HCT116 (cell line): ENCODE results near the gene LSAMP. TPM values are rescaled to one million over a fixed set of nuclear protein-coding genes. Genes with fewer than 3 reads are reported as not detected.

Experiments
- ATAC-seq: fragments of 200-7000 bp; cut with Tn5 transposase; 2 replicates; pipeline ENCODE4 v1.9.1; 2020; ENCODE audit warnings: mild to moderate bottlenecking, moderate library complexity
- BruUV-seq: library from RNA; stranded (reverse); fragments of 400-500 nt; replicated peaks from 2 replicates; lab custom pipeline; 2021; lab: Mats Ljungman, UMichigan
- CTCF ChIA-PET: fragments of 300-600 bp; sonication (Branson Sonifier 250); formaldehyde crosslinking; loops from one replicate; lab custom pipeline; 2021; ENCODE audit warnings: antibody characterized with exemption; lab: Charles Lee
- POLR2A ChIA-PET: fragments of 300-600, 350-600 bp; sonication (Branson Sonifier 250); formaldehyde crosslinking; loops from one replicate; lab custom pipeline; 2021; ENCODE audit warnings: antibody characterized with exemption; lab: Charles Lee
- RAD21 ChIA-PET, 2 experiments: fragments of 300-600 bp; sonication (Branson Sonifier 250); formaldehyde crosslinking; loops; one replicate each; lab custom pipeline; 2023; ENCODE audit warnings: low total read pairs in 2 of 2; ENCODE audit not compliant: uncharacterized antibody in 2 of 2, unreplicated experiment in 2 of 2, low non-redundant PET in 1 of 2; lab: Charles Lee
- DNase-seq: peaks from one replicate; pipeline ENCODE4 v3.0.0-alpha.2; 2010; ENCODE audit warnings: low read depth, low spot score
- H2AFZ ChIP-seq: fragments of 200-600 bp; shearing (Covaris generic), sonication (generic); 2 replicates; pipeline ENCODE4 v1.6.1; 2017; ENCODE audit warnings: low read depth, mixed run types, mixed read lengths, antibody characterized with exemption, low read length; ENCODE audit not compliant: poor library complexity, severe bottlenecking
- H3K27ac ChIP-seq: 2 replicates; pipeline ENCODE4 v1.5.1; 2012; ENCODE audit warnings: low read depth, low read length
- H3K27me3 ChIP-seq: fragments of 200-600 bp; sonication (generic); 2 replicates; pipeline ENCODE4 v1.6.1; 2016; ENCODE audit warnings: mixed run types, low read length, mixed read lengths; ENCODE audit not compliant: insufficient read depth
- H3K36me3 ChIP-seq, 2 experiments: fragments of 200-500 bp in 1 of 2; fragments of 200-600 bp in 1 of 2; sonication (Bioruptor generic) in 1 of 2; sonication (generic) in 1 of 2; 2 replicates each; pipeline versions ENCODE4 v1.5.1 to v1.6.1; 2014 to 2016; ENCODE audit warnings: low read length in 2 of 2, inconsistent platforms in 1 of 2, mixed read lengths in 1 of 2, mixed run types in 1 of 2; ENCODE audit not compliant: insufficient read depth in 2 of 2, control insufficient read depth in 1 of 2
- H3K4me1 ChIP-seq, 2 experiments: fragments of 200-600 bp in 1 of 2; sonication (generic) in 1 of 2; 2 replicates each; pipeline versions ENCODE4 v1.5.1 to v1.6.1; 2012 to 2017; ENCODE audit warnings: low read length in 2 of 2, inconsistent platforms in 1 of 2, mild to moderate bottlenecking in 1 of 2, mixed read lengths in 1 of 2, mixed run types in 1 of 2, moderate library complexity in 1 of 2; ENCODE audit not compliant: insufficient read depth in 2 of 2, control insufficient read depth in 1 of 2
- H3K4me2 ChIP-seq: fragments of 200-600 bp; sonication (generic); 2 replicates; pipeline ENCODE4 v1.6.1; 2017; ENCODE audit warnings: mixed run types, low read length, mixed read lengths
- H3K4me3 ChIP-seq, 2 experiments: fragments of 200-600 bp in 1 of 2; sonication (generic) in 1 of 2; replicated peaks in 1 of 2; 2 replicates each; pipeline ENCODE4 v1.5.1; 2011 to 2016; ENCODE audit warnings: low read length in 2 of 2, control low read depth in 1 of 2, low read depth in 1 of 2, mild to moderate bottlenecking in 1 of 2, mixed read lengths in 1 of 2, mixed run types in 1 of 2
- H3K79me2 ChIP-seq: fragments of 200-600 bp; sonication (generic); 2 replicates; pipeline ENCODE4 v1.6.1; 2017; ENCODE audit warnings: mild to moderate bottlenecking, mixed run types, low read length, moderate library complexity, mixed read lengths; ENCODE audit not compliant: insufficient read depth
- H3K9ac ChIP-seq: fragments of 200-600 bp; sonication (generic); 2 replicates; pipeline ENCODE4 v1.6.1; 2016; ENCODE audit warnings: low read length, mixed read lengths
- H3K9me2 ChIP-seq: fragments of 200-600 bp; sonication (generic), shearing (Covaris generic); 2 replicates; pipeline ENCODE4 v1.6.1; 2017; ENCODE audit warnings: mixed run types, mild to moderate bottlenecking, moderate library complexity; ENCODE audit not compliant: insufficient read depth
- H3K9me3 ChIP-seq, 2 experiments: fragments of 200-500 bp in 1 of 2; fragments of 200-600 bp in 1 of 2; sonication (Bioruptor generic) in 1 of 2; sonication (generic) in 1 of 2; 2 replicates each; pipeline ENCODE4 v1.6.1; 2014 to 2017; ENCODE audit warnings: low read length in 2 of 2, mixed read lengths in 2 of 2, inconsistent platforms in 1 of 2, low read depth in 1 of 2, mild to moderate bottlenecking in 1 of 2, mixed run types in 1 of 2, moderate library complexity in 1 of 2; ENCODE audit not compliant: control insufficient read depth in 1 of 2, insufficient read depth in 1 of 2
- H4K20me1 ChIP-seq: fragments of 200-600 bp; sonication (generic), shearing (Covaris generic); 2 replicates; pipeline ENCODE4 v1.6.1; 2017; ENCODE audit warnings: mixed run types, mild to moderate bottlenecking, moderate library complexity; ENCODE audit not compliant: insufficient read depth
- CEBPB ChIP-seq: IDR thresholded peaks from 2 replicates; pipeline ENCODE4 v1.6.1; 2012; ENCODE audit warnings: low read depth
- ELF1 ChIP-seq: IDR thresholded peaks from 2 replicates; pipeline ENCODE4 v1.6.1; 2012; ENCODE audit warnings: low read depth, borderline replicate concordance
- EZH2phosphoT487 ChIP-seq: fragments of 200-600 bp; IDR thresholded peaks from 2 replicates; pipeline ENCODE4 v1.6.1; 2018; ENCODE audit warnings: antibody characterized with exemption, borderline replicate concordance
- POLR2A ChIP-seq: IDR thresholded peaks from 2 replicates; pipeline ENCODE4 v1.7.0; 2011; ENCODE audit warnings: borderline replicate concordance; ENCODE audit not compliant: insufficient read depth, insufficient read length; ENCODE audit errors: extremely low read depth
- RAD21 ChIP-seq: IDR thresholded peaks from 2 replicates; pipeline ENCODE4 v1.6.1; 2012; ENCODE audit warnings: low read depth, mild to moderate bottlenecking
- REST ChIP-seq: IDR thresholded peaks from 2 replicates; pipeline ENCODE4 v1.6.1; 2012; ENCODE audit warnings: low read depth
- SP1 ChIP-seq: IDR thresholded peaks from 2 replicates; pipeline ENCODE4 v1.6.1; 2012; ENCODE audit warnings: low read depth
- TCF7L2 ChIP-seq: IDR thresholded peaks from 2 replicates; pipeline ENCODE4 v1.7.0; 2011; ENCODE audit warnings: borderline replicate concordance, inconsistent platforms; ENCODE audit not compliant: insufficient read depth, insufficient read length; ENCODE audit errors: extremely low read depth
- ZBTB33 ChIP-seq: IDR thresholded peaks from 2 replicates; pipeline ENCODE4 v1.6.1; 2011; ENCODE audit warnings: mild to moderate bottlenecking, low read length, moderate library complexity; ENCODE audit not compliant: insufficient replicate concordance; ENCODE audit errors: extremely low read depth
- ZFX ChIP-seq: fragments of 450-650 bp; IDR thresholded peaks from 2 replicates; pipeline ENCODE4 v1.6.1; 2017
- ZNF274 ChIP-seq: fragments of 200-500 bp; sonication (Bioruptor generic); IDR thresholded peaks from 2 replicates; pipeline ENCODE4 v1.6.1; 2014; ENCODE audit warnings: mild to moderate bottlenecking, low read depth, low read length, inconsistent platforms
- intact Hi-C: fragments of 100-400 bp; cut with micrococcal nuclease; formaldehyde crosslinking; loops from 2 replicates; pipeline ENCODE4 v1.10.0; 2022
- total RNA-seq: library from RNA; stranded (reverse); gene quantifications from one replicate; pipeline ENCODE4 v1.2.1, GENCODE V29; 2021; ENCODE audit not compliant: unreplicated experiment
- TF ChIP-seq, protein P1 (sequence below), 3 experiments: fragments of 200-600 bp in 1 of 3; sonication (generic) in 1 of 3; IDR thresholded peaks in 2 of 3; conservative IDR thresholded peaks in 1 of 3; 2 replicates each; pipeline ENCODE4 v1.5.1; 2012 to 2017; ENCODE audit warnings: low read depth in 2 of 3, low read length in 2 of 3, antibody characterized with exemption in 1 of 3, borderline replicate concordance in 1 of 3, control low read depth in 1 of 3, mild to moderate bottlenecking in 1 of 3, mixed read lengths in 1 of 3, mixed run types in 1 of 3, moderate library complexity in 1 of 3; ENCODE audit not compliant: insufficient read depth in 1 of 3

LSAMP gene
- total RNA-seq, 1 experiment from 2014 or later, result 0.25 TPM

DNA sequence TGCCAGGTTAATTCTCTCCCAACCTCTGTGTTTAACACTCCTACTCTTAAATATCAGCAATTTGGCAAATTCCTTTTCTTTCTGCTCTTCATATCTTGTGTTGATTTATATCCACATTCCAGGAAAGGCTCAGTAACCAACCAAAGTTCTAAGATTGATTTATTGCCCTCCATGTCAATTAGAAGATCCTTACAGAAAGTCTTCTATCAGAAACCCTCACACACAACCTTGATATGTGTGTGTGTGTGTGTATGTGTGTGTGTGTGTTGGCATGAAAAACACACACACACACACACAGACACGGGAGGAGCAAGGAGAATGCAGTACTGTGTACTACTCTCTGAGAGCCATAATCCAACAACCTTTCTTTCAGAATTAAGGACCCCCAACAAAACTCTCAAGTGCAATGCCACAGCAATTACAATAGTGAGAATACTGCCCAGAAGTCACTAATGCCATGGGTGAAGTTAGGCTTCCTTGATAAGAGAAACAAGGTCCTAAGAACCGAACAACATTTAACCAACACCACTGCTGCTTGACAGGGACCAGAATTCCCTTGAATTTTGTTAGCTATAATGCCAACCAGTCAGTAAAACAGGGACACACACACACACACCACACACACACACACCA is 1.1 kb downstream of the LSAMP start:
- no TSS peak for BruUV-seq
- no peak for ATAC-seq
- ChIA-PET CTCF (no interaction called here), POLR2A (no interaction called here), RAD21 (no interaction called here)
- H3K4me3 ChIP-seq, result no peak overlapping the region
- no peaks in the 10 kb centered on the region for H3K9me2 ChIP-seq
- no peak overlapping the region for H3K9ac ChIP-seq
- no peaks in the 10 kb centered on the region for H3K79me2 ChIP-seq
- H3K9me3 ChIP-seq, result no peaks in the 10 kb centered on the region
- H3K27ac ChIP-seq, result no peak overlapping the region
- H3K4me2 ChIP-seq, result no peak overlapping the region
- H4K20me1 ChIP-seq, result no peaks in the 10 kb centered on the region
- no peak for DNase-seq
- no peaks in the 10 kb centered on the region for H3K4me1 ChIP-seq
- H3K36me3 ChIP-seq, result no peaks in the 10 kb centered on the region
- H3K27me3 ChIP-seq, result peaks cover 14% of the 10 kb centered on the region; the same call in 1 of the 2 replicates
- intact Hi-C loops, result no loop called here
- no peak overlapping the region for H2AFZ ChIP-seq
- no peak for TF ChIP-seq ZBTB33
- TF ChIP-seq, all 23 proteins: peak for 0

- no peaks in the 10 kb centered on the region for H3K4me1 ChIP-seq
- no peak for ATAC-seq
- no peaks in the 10 kb centered on the region for H3K9me2 ChIP-seq
- H3K79me2 ChIP-seq, result no peaks in the 10 kb centered on the region
- H3K9me3 ChIP-seq, result no peaks in the 10 kb centered on the region
- ChIA-PET RAD21 (no interaction called here), CTCF (no interaction called here), POLR2A (no interaction called here)
- H2AFZ ChIP-seq, result no peak overlapping the region
- BruUV-seq, result no TSS peak
- H3K4me3 ChIP-seq, result no peak overlapping the region
- no peak overlapping the region for H3K9ac ChIP-seq
- H3K27me3 ChIP-seq, result peaks cover 14% of the 10 kb centered on the region; the same call in 1 of the 2 replicates
- no peak for DNase-seq
- H4K20me1 ChIP-seq, result no peaks in the 10 kb centered on the region
- no peak overlapping the region for H3K4me2 ChIP-seq
- intact Hi-C loops, result no loop called here
- H3K27ac ChIP-seq, result no peak overlapping the region
- H3K36me3 ChIP-seq, result no peaks in the 10 kb centered on the region
- TF ChIP-seq POLR2A, result no peak
- no peak for TF ChIP-seq TCF7L2
- TF ChIP-seq RAD21, result no peak
- no peak for TF ChIP-seq ELF1
- TF ChIP-seq REST, result no peak
- TF ChIP-seq SP1, result no peak
- TF ChIP-seq, protein P1, sequence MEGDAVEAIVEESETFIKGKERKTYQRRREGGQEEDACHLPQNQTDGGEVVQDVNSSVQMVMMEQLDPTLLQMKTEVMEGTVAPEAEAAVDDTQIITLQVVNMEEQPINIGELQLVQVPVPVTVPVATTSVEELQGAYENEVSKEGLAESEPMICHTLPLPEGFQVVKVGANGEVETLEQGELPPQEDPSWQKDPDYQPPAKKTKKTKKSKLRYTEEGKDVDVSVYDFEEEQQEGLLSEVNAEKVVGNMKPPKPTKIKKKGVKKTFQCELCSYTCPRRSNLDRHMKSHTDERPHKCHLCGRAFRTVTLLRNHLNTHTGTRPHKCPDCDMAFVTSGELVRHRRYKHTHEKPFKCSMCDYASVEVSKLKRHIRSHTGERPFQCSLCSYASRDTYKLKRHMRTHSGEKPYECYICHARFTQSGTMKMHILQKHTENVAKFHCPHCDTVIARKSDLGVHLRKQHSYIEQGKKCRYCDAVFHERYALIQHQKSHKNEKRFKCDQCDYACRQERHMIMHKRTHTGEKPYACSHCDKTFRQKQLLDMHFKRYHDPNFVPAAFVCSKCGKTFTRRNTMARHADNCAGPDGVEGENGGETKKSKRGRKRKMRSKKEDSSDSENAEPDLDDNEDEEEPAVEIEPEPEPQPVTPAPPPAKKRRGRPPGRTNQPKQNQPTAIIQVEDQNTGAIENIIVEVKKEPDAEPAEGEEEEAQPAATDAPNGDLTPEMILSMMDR (IDR thresholded peaks at IDR 0.05 in 2 of 3, conservative IDR thresholded peaks at IDR 0.05 in 1 of 3; ENCODE audit: borderline replicate concordance in 1 of 3, insufficient read depth in 1 of 3, low read depth in 2 of 3, low read length in 2 of 3), result no peak
- no peak for TF ChIP-seq ZNF274
- TF ChIP-seq CEBPB, result no peak
- TF ChIP-seq EZH2phosphoT487, result no peak
- TF ChIP-seq ZFX, result no peak
Observed at GRCh38 chr3:116443191-116443661, 2.1 kb downstream of the LSAMP start.
